ENCODE results near the gene DNAJB12.
A peak's percentile ranks its signal among the peaks of the same experiment; 100 is the strongest.
"Not testable (repeated sequence)": the region's sequence is repeated elsewhere in the genome, so short reads cannot be mapped to it uniquely, and the experiment has no call there.

DNAJB12 gene

GRCh38 chr10:72330069-72330426 is 24.7 kb downstream of the DNAJB12 start:
- no peak for DNase-seq (ENCODE audit: low spot score)

GRCh38 chr10:72329290-72330068 is 25.2 kb downstream of the DNAJB12 start:
- no peak for DNase-seq (ENCODE audit: low spot score)

GRCh38 chr10:72328829-72329204 is 25.9 kb downstream of the DNAJB12 start:
- DNase-seq (ENCODE audit: low spot score) = no peak

- DNase-seq (ENCODE audit: low spot score) = peak; percentile 83
Measured at GRCh38 chr10:72328045-72328828, 26.5 kb downstream of the DNAJB12 start.

- DNase-seq (ENCODE audit: low spot score) = not testable (repeated sequence)
Measured at GRCh38 chr10:72326665-72327603, 27.8 kb downstream of the DNAJB12 start.

GRCh38 chr10:72325243-72326175 is 29.2 kb downstream of the DNAJB12 start:
- DNase-seq (ENCODE audit: low spot score) = peak; percentile 79

- no peak for DNase-seq (ENCODE audit: low spot score)
Measured at GRCh38 chr10:72323771-72324191, 30.9 kb downstream of the DNAJB12 start.

- no peak for DNase-seq (ENCODE audit: low spot score)
Measured at GRCh38 chr10:72323108-72323749, 31.5 kb downstream of the DNAJB12 start.

- no peak for DNase-seq (ENCODE audit: low spot score)
Measured at GRCh38 chr10:72322280-72323058, 32.2 kb downstream of the DNAJB12 start.

GRCh38 chr10:72322030-72322279 is 32.8 kb downstream of the DNAJB12 start:
- DNase-seq (ENCODE audit: low spot score) = no peak

GRCh38 chr10:72321248-72322029 is 33.3 kb downstream of the DNAJB12 start:
- DNase-seq (ENCODE audit: low spot score) = no peak

GRCh38 chr10:72320676-72321247 is 34.0 kb downstream of the DNAJB12 start:
- no peak for DNase-seq (ENCODE audit: low spot score)

GRCh38 chr10:72319416-72320254 is 35.1 kb downstream of the DNAJB12 start:
- peak; percentile 83 for DNase-seq (ENCODE audit: low spot score)

GRCh38 chr10:72318418-72319262 is 36.1 kb downstream of the DNAJB12 start:
- no peak for DNase-seq (ENCODE audit: low spot score)

- no peak for DNase-seq (ENCODE audit: low spot score)
Measured at GRCh38 chr10:72316748-72317435, 37.8 kb downstream of the DNAJB12 start.

GRCh38 chr10:72316386-72316700 is 38.4 kb downstream of the DNAJB12 start:
- DNase-seq (ENCODE audit: low spot score) = no peak
